GM18520 (cell line): Measurements from ENCODE around the gene RYR1.

ENCODE experiments used
- ATAC-seq: cut with Tn5 transposase; IDR thresholded peaks from one replicate; pipeline ENCODE4 v1.9.1; 2021; ENCODE audit not compliant: unreplicated experiment

The RYR1 gene

DNA sequence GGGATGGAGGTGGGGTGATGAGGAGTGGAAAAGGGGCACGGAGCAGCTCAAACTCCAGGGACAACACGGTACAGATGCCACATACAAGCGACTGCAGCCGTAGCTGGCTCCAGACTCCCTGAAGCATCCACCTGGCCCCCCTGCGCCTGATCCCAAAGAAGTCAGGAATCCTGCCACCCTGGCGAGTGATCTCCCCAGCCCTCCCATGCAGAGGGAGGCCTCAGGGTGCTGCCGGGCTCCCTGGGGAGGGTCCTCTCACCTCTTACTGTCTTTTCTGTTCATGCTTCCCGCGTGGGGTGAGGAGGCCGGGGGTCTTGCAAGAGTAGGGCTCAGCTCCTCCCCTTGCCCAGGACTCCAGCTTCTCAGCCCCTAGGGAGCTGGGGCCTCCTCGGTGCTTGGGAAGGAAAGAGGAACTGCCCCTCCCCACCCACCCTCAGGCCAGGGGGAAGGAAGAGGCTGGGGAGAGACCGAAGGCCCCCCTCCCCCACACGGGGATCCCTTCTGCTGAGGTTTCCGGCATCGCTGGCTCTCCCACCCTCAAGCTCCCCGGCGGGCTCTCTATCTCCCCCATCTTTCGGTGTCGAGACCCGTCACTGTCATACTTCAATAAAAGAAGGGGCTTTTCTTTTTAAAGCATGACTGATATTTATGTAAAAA is 7.6 kb upstream of the RYR1 start, which contains the start of gene RASGRP4:
TSS of gene RASGRP4 (minus strand) at position 410 of the 657 bp plus-strand sequence. CDS start at position 282, 128 bp downstream.
- ATAC-seq: no peak

GRCh38 chr19:38427035-38427677 is 6.3 kb upstream of the RYR1 start:
- ATAC-seq: peak; percentile 48

DNA sequence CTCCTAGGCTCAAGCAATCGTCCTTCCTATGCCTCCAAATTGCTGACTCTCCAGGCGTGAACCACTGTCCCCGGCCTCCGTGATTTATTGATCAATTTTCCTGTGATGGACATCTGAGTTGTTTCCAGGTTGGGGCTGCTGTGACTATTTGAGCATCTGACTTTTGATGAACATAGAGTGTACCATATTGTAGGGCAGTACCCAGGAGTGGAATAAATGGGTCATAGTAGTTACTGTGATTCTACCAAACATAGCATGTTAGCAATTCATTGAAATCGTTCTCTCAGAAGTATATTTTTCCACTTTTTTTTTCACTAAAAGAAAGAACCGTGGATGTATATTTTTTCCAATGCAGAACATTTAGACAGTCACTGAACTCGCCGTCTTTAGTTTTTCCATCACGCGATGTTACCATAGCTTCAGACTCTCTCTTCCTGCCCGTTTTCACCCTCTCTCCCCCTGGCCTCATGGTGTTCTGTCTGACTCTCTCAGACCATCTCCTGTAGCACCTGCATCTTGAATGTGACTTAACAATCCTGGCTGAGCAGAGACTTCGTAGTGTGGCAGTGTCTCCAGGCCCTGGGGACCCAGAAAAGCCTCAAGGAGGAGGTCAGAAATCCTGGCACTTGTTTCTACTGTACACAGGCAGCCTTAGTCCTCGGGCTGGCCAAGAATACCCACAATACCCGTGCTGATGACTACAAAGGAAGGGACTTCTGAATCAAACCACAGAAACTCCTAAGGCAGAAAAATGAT is 4.3 kb upstream of the RYR1 start:
- ATAC-seq: no peak

GRCh38 chr19:38429811-38430156 is 3.7 kb upstream of the RYR1 start:
- no peak for ATAC-seq

DNA sequence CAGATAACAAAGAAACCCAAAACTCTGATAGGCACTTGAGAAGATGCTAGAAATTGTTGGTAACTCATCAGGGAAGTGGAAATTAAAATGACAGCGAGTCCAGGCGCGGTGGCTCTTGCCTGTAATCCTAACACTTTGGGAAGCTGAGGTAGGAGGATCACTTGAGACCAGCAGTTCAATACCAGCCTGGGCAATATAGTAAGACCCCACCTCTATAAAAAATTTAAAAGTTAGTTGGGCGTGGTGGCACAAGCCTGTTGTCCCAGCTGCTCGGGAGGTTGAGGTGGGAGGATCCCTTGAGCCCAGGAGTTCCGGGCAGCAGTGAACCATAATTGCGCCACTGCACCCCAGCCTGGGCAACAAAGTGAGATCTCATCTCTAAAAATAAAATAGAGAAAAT is 2.6 kb upstream of the RYR1 start:
- no peak for ATAC-seq

- no peak for ATAC-seq
Observed at GRCh38 chr19:38434549-38435051, 1.1 kb downstream of the RYR1 start.

GRCh38 chr19:38437295-38437694 is 3.8 kb downstream of the RYR1 start:
- no peak for ATAC-seq

DNA sequence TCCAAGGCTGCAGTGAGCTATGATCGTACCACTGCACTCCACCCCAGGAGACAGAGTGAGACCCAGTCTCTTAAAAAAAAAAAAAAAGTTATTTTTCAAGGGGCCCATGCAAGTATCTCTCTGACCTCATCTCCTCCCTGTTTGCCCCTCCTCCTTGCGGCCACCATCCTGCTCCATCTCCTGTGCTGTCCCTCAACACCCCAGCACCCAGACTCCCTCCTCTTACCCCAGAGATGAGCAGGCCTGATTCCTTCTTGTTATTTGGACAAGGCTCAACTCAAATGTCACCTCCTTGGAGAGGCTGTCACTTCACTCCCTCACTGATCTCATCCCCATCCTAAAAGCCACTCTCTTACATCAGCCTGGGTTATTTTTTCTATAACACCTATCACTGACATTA is 4.4 kb downstream of the RYR1 start:
- ATAC-seq: no peak

DNA sequence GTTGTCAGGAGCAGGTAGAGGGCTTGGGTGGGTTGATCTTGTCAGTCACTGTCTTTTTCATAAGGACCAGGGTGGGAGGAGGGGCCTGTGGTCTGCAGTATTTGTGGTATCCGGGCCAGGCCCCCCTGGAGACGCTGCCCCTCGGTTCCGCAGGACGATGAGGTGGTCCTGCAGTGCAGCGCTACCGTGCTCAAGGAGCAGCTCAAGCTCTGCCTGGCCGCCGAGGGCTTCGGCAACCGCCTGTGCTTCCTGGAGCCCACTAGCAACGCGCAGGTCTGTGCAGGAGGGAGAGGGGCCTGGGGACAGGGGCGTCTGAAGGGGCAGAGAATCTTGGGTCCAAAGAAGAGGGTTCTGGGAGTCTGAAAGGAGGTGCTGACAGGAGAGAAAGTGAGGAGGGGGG is 7.1 kb downstream of the RYR1 start:
- ATAC-seq: no peak

DNA sequence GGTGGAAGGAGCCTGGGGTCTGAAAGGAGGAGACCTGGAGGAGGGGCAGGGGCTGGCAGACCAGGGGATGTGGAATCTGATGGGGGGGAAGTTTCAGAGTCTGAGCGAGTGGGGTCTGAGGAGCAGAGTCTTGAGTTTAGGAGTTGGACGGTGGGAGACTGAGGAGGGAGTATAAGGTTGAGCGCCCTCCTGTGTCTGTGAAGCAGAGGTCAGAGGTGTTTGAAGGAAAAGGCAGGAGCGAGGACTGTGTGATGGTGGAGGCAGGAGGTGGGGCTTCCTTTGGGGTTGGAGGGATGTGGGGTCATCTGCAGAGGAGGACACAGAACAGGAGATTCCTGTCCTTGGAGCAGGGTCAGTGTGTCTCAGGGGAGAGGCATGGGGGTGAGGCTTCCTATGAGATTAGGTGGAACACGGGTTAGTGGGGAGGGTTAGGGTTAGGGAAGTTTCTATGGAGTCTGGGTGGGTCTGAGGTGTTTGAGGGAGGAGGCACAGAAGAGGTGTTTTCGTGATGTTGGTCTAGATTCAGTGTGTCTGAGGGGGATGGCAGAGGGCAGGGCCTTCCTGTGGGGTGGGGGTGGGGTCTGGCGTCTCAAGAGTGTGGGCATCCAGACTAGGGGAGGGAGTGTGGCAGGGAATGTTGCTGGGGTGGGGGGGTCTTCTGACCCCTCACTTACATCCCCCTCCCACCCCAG is 8.3 kb downstream of the RYR1 start:
- ATAC-seq: no peak

DNA sequence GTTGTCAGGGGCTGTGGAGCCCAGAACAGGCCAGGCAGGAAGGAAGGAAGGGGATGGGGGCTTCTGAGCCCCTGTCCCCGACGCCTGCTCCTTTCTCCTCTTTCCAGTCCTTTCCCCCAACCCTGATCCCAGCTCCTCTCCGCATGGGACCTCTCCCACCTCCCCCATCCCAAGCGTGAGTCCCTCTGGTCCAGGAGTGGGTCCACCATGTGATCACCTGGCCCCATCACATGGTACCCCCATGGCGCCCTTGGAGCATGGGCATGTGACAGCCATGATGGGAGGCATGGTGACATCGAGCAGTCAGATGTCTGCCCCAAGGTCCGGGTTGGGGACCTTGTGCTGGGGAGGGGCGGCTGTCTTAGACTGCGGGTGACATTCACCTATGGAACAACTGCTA is 9.2 kb downstream of the RYR1 start:
- ATAC-seq: no peak

GRCh38 chr19:38443458-38443999 is 10.0 kb downstream of the RYR1 start:
- no peak for ATAC-seq

DNA sequence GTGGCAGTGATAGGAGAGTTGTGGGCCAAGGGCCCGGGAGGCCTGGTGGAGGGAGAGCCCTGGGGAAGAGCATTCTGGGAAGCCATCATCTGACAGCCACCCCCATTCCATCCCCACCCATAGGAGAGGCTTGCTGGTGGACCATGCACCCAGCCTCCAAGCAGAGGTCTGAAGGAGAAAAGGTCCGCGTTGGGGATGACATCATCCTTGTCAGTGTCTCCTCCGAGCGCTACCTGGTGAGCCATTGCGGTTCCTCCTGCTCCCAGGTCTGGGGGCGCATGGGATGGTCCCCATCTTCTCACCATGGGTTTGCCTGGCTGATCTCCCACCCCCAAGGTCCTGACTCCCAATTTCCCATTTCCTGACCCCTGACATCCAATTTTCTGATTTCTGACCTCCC is 10.5 kb downstream of the RYR1 start:
- ATAC-seq: no peak

GRCh38 chr19:38445362-38445761 is 11.9 kb downstream of the RYR1 start:
- no peak for ATAC-seq

GRCh38 chr19:38448225-38448624 is 14.7 kb downstream of the RYR1 start:
- ATAC-seq: no peak

DNA sequence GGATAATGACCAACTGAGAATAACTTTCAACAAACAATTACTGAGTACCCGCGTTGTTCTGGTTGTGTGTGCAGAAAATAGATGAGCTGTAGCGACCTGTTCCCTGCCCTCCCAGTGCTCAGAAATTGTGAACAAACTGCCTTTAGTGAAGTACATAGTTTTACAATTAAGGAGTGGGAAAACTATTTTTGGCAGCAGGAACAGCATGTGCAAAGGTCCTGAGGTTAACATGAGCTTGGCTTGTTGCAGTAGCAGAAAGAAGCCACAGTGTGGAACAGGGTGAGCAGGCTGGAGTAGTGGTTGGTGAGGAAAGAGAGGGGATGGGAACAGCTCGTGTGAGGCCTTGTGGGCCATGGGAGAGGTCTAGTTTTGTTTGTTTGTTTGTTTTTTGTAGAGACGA is 16.0 kb downstream of the RYR1 start:
- ATAC-seq: no peak

DNA sequence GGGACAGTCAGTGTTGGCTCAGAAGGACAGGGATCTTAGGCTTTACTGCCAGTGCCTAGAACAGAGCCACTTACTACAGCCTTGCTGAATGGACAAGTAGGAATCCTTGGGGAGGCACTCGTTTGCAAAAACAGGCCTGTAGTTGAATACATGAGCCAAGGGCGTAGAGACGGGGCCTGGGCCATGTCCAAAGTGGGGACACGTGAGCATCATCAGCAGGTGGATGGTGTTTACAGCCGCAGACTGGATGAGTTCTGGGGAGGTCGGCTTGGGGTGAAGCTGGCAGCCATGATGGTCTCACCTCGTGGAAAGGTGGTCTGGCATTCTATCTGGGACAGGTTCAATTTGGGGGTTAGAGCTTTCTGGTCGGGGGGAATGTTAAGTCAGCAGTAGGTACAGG is 17.5 kb downstream of the RYR1 start:
- no peak for ATAC-seq

DNA sequence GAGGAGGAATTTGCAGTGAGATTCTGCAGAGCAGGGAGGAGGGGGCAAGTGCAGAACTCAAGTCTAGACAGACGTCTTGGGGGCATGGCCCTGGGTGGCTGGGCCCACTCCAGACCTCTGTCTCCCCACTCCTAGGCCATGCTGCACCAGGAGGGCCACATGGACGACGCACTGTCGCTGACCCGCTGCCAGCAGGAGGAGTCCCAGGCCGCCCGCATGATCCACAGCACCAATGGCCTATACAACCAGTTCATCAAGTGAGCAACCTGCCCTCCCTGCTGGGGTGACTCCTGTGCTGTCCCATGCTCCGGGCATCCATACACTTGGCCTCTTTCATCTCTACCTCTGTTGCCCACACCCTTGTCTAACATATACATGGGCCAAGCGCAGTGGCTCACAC is 18.1 kb downstream of the RYR1 start:
- no peak for ATAC-seq

DNA sequence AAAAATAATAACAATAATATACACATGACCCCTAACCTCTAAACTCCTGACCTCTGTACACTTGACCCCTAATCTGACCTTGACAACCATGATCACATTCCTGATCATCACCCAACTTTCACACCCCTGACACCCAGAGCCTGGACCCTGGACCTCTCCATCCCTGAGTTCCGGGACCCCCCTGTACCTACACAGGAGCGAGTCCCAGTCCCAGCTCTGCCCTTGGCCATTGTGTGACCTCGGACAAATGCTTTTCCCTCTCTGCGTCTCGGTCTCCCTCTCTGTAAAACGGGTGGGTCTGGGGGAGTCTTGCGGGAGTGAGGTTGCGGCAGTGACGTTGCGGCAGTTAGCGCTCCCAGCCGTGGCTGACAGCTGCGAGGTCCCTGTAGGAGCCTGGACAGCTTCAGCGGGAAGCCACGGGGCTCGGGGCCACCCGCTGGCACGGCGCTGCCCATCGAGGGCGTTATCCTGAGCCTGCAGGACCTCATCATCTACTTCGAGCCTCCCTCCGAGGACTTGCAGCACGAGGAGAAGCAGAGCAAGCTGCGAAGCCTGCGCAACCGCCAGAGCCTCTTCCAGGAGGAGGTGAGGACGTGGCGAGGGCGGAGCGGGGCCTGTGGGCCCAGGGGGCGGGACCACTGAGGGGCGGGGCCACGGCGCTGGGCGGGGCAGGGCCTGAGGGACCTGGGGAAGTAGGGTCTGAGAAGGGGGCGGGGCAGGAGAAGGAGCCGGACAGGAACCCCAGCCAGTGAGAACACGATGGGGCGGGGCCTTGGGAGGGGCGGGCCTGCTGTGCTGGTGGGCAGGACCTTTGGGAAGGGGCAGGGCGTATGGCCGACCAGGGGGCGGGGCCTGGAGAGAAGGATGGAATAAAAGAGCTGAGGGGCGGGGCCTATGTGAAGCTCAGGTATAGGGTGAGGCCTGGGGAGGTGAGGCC is 19.2 kb downstream of the RYR1 start:
- no peak for ATAC-seq

GRCh38 chr19:38453596-38453995 is 20.1 kb downstream of the RYR1 start:
- ATAC-seq: no peak
